PC-3 (cell line): ENCODE measurements around the gene RXFP3. TPM values are rescaled to one million over a fixed set of nuclear protein-coding genes. Genes with fewer than 3 reads are reported as not detected.

Experiments used
- ATAC-seq: fragments of 200-7000 bp; cut with Tn5 transposase; 2 replicates; pipeline ENCODE4 v1.9.1; 2020; ENCODE audit warnings: mild to moderate bottlenecking, moderate library complexity
- BruUV-seq: library from RNA; stranded (reverse); fragments of 400-500 nt; replicated peaks from 2 replicates; lab custom pipeline; 2021; lab: Mats Ljungman, UMichigan
- CTCF ChIA-PET: fragments of 300-600 bp; sonication (Branson Sonifier 250); formaldehyde crosslinking; loops from one replicate; lab custom pipeline; 2022; ENCODE audit warnings: antibody characterized with exemption; lab: Charles Lee
- POLR2A ChIA-PET: fragments of 300-600 bp; sonication (Branson Sonifier 250); formaldehyde crosslinking; loops from one replicate; lab custom pipeline; 2022; ENCODE audit warnings: antibody characterized with exemption; ENCODE audit not compliant: unreplicated experiment; lab: Charles Lee
- DNase-seq: peaks from one replicate; pipeline ENCODE4 v3.0.0-alpha.2; 2015
- H2AFZ ChIP-seq: fragments of 300-600 bp; sonication (generic); 2 replicates; pipeline ENCODE4 v1.6.0; 2016; ENCODE audit warnings: antibody characterized with exemption, low read length
- H3F3A ChIP-seq: fragments of 300-600 bp; sonication (generic); one replicate; pipeline ENCODE4 v1.6.0; 2017; ENCODE audit warnings: antibody characterized with exemption, low read length, control low read depth, mild to moderate bottlenecking; ENCODE audit not compliant: unreplicated experiment
- H3K27ac ChIP-seq: fragments of 300-600 bp; sonication (generic); 2 replicates; pipeline ENCODE4 v1.5.1; 2016; ENCODE audit warnings: mild to moderate bottlenecking, low read length
- H3K27me3 ChIP-seq: fragments of 300-600 bp; sonication (generic); 2 replicates; pipeline ENCODE4 v1.6.1; 2016; ENCODE audit warnings: low read length, mixed read lengths
- H3K36me3 ChIP-seq: fragments of 300-600 bp; sonication (generic); 2 replicates; pipeline ENCODE4 v1.6.1; 2016; ENCODE audit warnings: low read depth, mixed run types, low read length, mixed read lengths
- H3K4me1 ChIP-seq: fragments of 300-600 bp; sonication (generic); 2 replicates; pipeline ENCODE4 v1.5.1; 2016; ENCODE audit warnings: low read length; ENCODE audit not compliant: insufficient read depth
- H3K4me2 ChIP-seq: fragments of 300-600 bp; sonication (generic); 2 replicates; pipeline ENCODE4 v1.6.0; 2016; ENCODE audit warnings: low read length
- H3K4me3 ChIP-seq: fragments of 300-600 bp; sonication (generic); 2 replicates; pipeline ENCODE4 v1.5.1; 2016; ENCODE audit warnings: mild to moderate bottlenecking, low read length, mixed read lengths
- H3K79me2 ChIP-seq: fragments of 300-600 bp; sonication (generic); 2 replicates; pipeline ENCODE4 v1.6.1; 2017; ENCODE audit warnings: low read length, mixed read lengths
- H3K9ac ChIP-seq: fragments of 300-600 bp; sonication (generic); 2 replicates; pipeline ENCODE4 v1.6.0; 2016; ENCODE audit warnings: mild to moderate bottlenecking, low read length
- H3K9me2 ChIP-seq: fragments of 300-600 bp; sonication (generic); replicated peaks from 2 replicates; pipeline ENCODE4 v1.6.1; 2016; ENCODE audit warnings: mixed run types, low read length, mixed read lengths
- H3K9me3 ChIP-seq: fragments of 300-600 bp; sonication (generic); 2 replicates; pipeline ENCODE4 v1.6.1; 2016; ENCODE audit warnings: low read length, mixed read lengths
- H4K20me1 ChIP-seq: fragments of 300-600 bp; sonication (generic); 2 replicates; pipeline ENCODE4 v1.6.1; 2016; ENCODE audit warnings: low read length, mixed read lengths
- EZH2 ChIP-seq: fragments of 300-600 bp; sonication (generic); IDR thresholded peaks from one replicate; pipeline ENCODE4 v1.6.1; 2017; ENCODE audit warnings: antibody characterized with exemption, mild to moderate bottlenecking, low read length; ENCODE audit not compliant: unreplicated experiment
- EZH2phosphoT487 ChIP-seq: fragments of 300-600 bp; sonication (generic); IDR thresholded peaks from 2 replicates; pipeline ENCODE4 v1.6.1; 2018; ENCODE audit warnings: mild to moderate bottlenecking, antibody characterized with exemption, low read length, borderline replicate concordance
- intact Hi-C: fragments of 100-400 bp; cut with micrococcal nuclease; formaldehyde crosslinking; loops from 2 replicates; pipeline ENCODE4 v1.9.0; 2023
- total RNA-seq: library from RNA; depleted of rRNA; stranded (reverse); fragments of >200 nt; gene quantifications from 2 replicates; pipeline ENCODE4 v1.2.3, GENCODE V29; 2014
- TF ChIP-seq, protein P1 (sequence below): fragments of 300-600 bp; sonication (generic); conservative IDR thresholded peaks from 2 replicates; pipeline ENCODE4 v1.5.1; 2017; ENCODE audit warnings: antibody characterized with exemption, low read depth, mild to moderate bottlenecking, low read length

RXFP3 gene
- total RNA-seq, 1 experiment from 2014 or later: not detected

DNA sequence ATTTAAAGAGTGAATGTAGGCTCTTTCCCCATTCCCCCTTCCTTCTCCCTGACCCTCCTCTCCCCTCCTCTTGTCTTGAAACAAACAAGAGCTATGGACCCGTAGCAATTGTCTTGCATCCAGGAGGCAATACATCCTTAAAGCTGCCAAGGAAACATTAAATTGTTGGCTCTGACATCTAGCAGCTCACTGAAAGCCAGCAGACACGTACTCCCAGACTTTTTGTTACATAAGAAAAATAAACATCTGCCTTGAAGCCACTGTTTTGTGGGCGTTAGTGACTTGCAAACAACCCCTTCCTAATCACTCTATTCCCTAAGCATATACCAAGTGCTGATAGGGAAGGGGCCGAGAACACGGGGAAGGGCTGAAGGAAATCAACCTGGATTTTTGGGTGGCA lies 39.7 kb downstream of the RXFP3 start:
- POLR2A ChIA-PET: no interaction called here
- H3K36me3 ChIP-seq: no peaks in the 10 kb centered on the region

DNA sequence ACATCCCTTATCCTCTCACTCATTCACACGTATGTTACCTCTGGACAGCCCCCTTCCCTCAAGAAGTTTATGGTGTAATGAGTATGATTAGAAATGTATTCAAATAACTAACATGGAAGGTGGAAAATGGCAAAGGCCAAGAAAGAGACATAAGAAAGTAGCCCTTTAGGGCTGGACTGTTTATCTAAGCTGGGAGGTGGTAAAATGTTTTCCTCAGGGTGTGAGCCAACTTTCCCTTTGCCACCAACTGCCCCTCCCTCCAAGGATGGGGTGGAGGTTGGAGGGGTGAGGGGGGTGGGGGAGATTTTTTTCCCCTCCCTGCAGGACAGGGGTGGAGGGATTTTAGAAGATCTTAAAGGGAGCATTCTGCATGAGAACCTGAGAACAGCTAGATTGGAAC lies 40.1 kb downstream of the RXFP3 start:
- TF ChIP-seq EZH2phosphoT487 (no peak), EZH2 (no peak)
- TF ChIP-seq, protein P1, sequence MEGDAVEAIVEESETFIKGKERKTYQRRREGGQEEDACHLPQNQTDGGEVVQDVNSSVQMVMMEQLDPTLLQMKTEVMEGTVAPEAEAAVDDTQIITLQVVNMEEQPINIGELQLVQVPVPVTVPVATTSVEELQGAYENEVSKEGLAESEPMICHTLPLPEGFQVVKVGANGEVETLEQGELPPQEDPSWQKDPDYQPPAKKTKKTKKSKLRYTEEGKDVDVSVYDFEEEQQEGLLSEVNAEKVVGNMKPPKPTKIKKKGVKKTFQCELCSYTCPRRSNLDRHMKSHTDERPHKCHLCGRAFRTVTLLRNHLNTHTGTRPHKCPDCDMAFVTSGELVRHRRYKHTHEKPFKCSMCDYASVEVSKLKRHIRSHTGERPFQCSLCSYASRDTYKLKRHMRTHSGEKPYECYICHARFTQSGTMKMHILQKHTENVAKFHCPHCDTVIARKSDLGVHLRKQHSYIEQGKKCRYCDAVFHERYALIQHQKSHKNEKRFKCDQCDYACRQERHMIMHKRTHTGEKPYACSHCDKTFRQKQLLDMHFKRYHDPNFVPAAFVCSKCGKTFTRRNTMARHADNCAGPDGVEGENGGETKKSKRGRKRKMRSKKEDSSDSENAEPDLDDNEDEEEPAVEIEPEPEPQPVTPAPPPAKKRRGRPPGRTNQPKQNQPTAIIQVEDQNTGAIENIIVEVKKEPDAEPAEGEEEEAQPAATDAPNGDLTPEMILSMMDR: no peak
- Histone ChIP-seq H3K36me3 (no peaks in the 10 kb centered on the region), H3K4me3 (no peak overlapping the region), H3K9ac (no peak overlapping the region), H3K4me2 (no peak overlapping the region), H3K27ac (no peak overlapping the region), H3F3A (no peaks in the 10 kb centered on the region), H2AFZ (no peak overlapping the region), H3K4me1 (no peaks in the 10 kb centered on the region), H3K9me3 (no peaks in the 10 kb centered on the region), H3K79me2 (no peaks in the 10 kb centered on the region), H4K20me1 (no peaks in the 10 kb centered on the region), H3K27me3 (no peaks in the 10 kb centered on the region), H3K9me2 (no peaks in the 10 kb centered on the region)
- BruUV-seq: no TSS peak
- ChIA-PET POLR2A (no interaction called here), CTCF (no interaction called here)
- no peak for ATAC-seq
- intact Hi-C loops: no loop called here
- no peak for DNase-seq

More for the DNA sequence above, 39.7 kb downstream of the RXFP3 start:
- no peak overlapping the region for H3K4me2 ChIP-seq
- H3F3A ChIP-seq: no peaks in the 10 kb centered on the region
- H3K4me1 ChIP-seq: no peaks in the 10 kb centered on the region
- no peak for DNase-seq
- CTCF ChIA-PET: no interaction called here
- H3K4me3 ChIP-seq: no peak overlapping the region
- no peak overlapping the region for H2AFZ ChIP-seq
- ATAC-seq: no peak
- TF ChIP-seq, protein P1: no peak
- H3K27ac ChIP-seq: no peak overlapping the region
- H3K9me2 ChIP-seq: no peaks in the 10 kb centered on the region
- H3K79me2 ChIP-seq: no peaks in the 10 kb centered on the region
- H3K27me3 ChIP-seq: no peaks in the 10 kb centered on the region
- no peaks in the 10 kb centered on the region for H3K9me3 ChIP-seq
- intact Hi-C loops: no loop called here
- no peaks in the 10 kb centered on the region for H4K20me1 ChIP-seq
- no TSS peak for BruUV-seq
- H3K9ac ChIP-seq: no peak overlapping the region

DNA sequence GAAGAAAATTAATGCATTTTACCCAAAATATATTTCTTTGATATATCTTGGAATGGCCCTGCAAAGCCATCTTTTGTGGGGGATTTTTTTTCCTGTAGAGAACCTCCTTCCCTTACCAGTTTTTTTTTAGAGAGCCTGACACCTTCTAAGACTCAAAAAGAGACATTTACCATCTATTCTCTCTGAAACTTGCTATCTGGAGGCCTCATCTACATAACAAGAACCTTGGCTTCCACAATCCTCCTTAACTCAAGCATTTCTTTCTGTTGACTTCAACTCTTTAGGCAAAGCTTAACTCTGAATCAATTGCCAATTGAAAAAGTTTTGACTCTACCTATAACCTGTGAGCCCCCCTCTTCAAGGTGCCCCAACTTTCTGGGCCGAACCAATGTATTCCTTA lies 42.1 kb downstream of the RXFP3 start:
- H3K4me1 ChIP-seq: no peaks in the 10 kb centered on the region
- TF ChIP-seq, protein P1: no peak
- TF ChIP-seq EZH2phosphoT487 (no peak), EZH2 (no peak)
- H3K4me3 ChIP-seq: no peak overlapping the region
- no peaks in the 10 kb centered on the region for H3K9me3 ChIP-seq
- H4K20me1 ChIP-seq: no peaks in the 10 kb centered on the region
- H3K9ac ChIP-seq: no peak overlapping the region
- no TSS peak for BruUV-seq
- ATAC-seq (no peak), DNase-seq (no peak)
- H3K27ac ChIP-seq: no peak overlapping the region
- H3K4me2 ChIP-seq: no peak overlapping the region
- no peaks in the 10 kb centered on the region for H3K9me2 ChIP-seq
- H3K36me3 ChIP-seq: no peaks in the 10 kb centered on the region
- ChIA-PET CTCF (no interaction called here), POLR2A (interaction anchor here (0.6 kb wide), 1 partner anchor 19 kb away, joined by 3 read pairs; no protein-coding TSS in a partner anchor)
- intact Hi-C loops: no loop called here
- no peaks in the 10 kb centered on the region for H3K27me3 ChIP-seq
- no peak overlapping the region for H2AFZ ChIP-seq
- no peaks in the 10 kb centered on the region for H3K79me2 ChIP-seq
- H3F3A ChIP-seq: no peaks in the 10 kb centered on the region
